ENCODE data around the gene CELA2B. TPM values are rescaled to one million over a fixed set of nuclear protein-coding genes. Genes with fewer than 3 reads are reported as not detected.

Gene CELA2B
- polyA plus RNA-seq, 2 donors, result not detected

DNA sequence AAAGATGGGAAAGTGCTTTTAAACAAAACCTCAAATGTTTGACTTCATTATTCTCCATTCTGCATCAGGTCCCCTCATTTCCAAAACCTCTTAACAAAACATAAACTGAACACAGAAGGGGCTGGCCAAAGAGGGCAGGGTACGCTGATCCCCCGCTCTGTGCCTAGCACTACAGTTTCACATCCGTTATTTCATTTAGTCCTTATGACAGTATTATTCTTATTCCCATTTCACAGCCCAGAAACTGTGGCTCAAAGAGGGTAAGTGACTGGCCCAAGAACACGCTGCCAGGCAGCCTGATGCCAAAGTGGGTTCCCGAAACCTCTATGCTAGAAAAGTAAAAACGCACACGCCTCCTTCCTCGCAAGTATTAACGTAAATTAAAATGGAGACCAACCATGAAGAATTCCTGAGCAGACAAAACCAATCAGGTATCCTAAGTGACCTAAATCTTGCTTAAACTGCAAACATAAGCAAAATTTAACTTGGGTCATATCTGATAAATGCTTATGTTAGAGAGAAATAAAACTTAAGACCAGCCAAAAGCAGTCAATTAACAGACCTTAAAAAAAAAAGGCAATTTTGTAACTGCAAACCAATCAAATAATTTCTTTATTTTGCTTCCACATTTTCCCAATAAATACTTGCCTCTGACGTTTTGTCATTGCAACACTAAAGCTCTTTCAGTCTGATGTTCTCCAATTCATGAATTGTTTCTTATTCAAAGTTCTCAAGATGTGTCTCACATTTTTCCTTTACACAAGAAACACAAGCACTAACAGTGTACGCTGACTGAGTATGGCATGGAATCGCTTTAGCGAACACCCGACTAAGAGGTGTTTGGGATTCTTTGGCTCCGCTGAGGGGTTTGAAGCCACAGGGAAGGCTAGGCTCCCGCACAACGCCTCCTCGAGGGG lies 47.5 kb downstream of the CELA2B start:
- H3K27ac ChIP-seq (ENCODE audit: low read depth in 2 of 2, low read length in 1 of 2), result peak overlapping the region; percentile 86 to 93

DNA sequence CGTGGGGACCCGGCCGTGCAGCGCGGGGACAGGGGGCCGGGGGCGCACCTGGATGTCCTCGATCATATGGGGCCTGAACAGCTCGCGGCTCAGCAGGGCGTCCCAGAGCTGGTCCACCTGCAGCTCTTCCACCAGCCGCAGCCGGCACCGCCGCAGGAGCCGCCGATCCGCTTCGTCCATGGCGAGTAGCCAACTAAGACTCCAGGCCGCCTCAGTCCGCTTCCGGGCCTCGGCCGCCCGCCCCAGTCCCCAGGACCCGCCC lies 48.0 kb downstream of the CELA2B start, which contains the start of gene CASP9:
Gene CASP9, minus strand, starts transcription at position 195 of the 262 bp plus-strand sequence. Its CDS starts 15 bp downstream, at position 180.
- Histone ChIP-seq H3K4me1 (ENCODE audit: control insufficient read depth in 2 of 2, insufficient read depth in 2 of 2, low read length in 1 of 2) (no peaks in the 10 kb centered on the region), H3K9me3 (ENCODE audit: control insufficient read depth in 2 of 2, insufficient read depth in 1 of 2, low read depth in 1 of 2, low read length in 1 of 2) (no peaks in the 10 kb centered on the region), H3K27me3 (ENCODE audit: control insufficient read depth in 1 of 2, insufficient read depth in 2 of 2, low read length in 2 of 2) (no peaks in the 10 kb centered on the region), H3K27ac (ENCODE audit: low read depth in 2 of 2, low read length in 1 of 2) (peak within 1 kb of the TSS; percentile 93 to 99), H3K4me3 (ENCODE audit: low read depth in 1 of 2, low read length in 2 of 2) (peak within 1 kb of the TSS; percentile 52 to 72), H3K36me3 (ENCODE audit: control insufficient read depth in 2 of 2, insufficient read depth in 2 of 2, low read length in 1 of 2) (no peaks in the 10 kb centered on the region)
- WGBS, 2 donors, result 1% methylated on average over 19 to 27 of the region's 27 CpGs

More for the DNA sequence above, 47.5 kb downstream of the CELA2B start:
- 36 to 41% methylated on average over 18 of the region's 18 CpGs for WGBS, 2 donors
- Histone ChIP-seq H3K9me3 (ENCODE audit: control insufficient read depth in 2 of 2, insufficient read depth in 1 of 2, low read depth in 1 of 2, low read length in 1 of 2) (no peaks in the 10 kb centered on the region), H3K27me3 (ENCODE audit: control insufficient read depth in 1 of 2, insufficient read depth in 2 of 2, low read length in 2 of 2) (no peaks in the 10 kb centered on the region), H3K36me3 (ENCODE audit: control insufficient read depth in 2 of 2, insufficient read depth in 2 of 2, low read length in 1 of 2) (no peaks in the 10 kb centered on the region), H3K4me3 (ENCODE audit: low read depth in 1 of 2, low read length in 2 of 2) (peak overlapping the region; percentile 52 to 54), H3K4me1 (ENCODE audit: control insufficient read depth in 2 of 2, insufficient read depth in 2 of 2, low read length in 1 of 2) (no peaks in the 10 kb centered on the region)

DNA sequence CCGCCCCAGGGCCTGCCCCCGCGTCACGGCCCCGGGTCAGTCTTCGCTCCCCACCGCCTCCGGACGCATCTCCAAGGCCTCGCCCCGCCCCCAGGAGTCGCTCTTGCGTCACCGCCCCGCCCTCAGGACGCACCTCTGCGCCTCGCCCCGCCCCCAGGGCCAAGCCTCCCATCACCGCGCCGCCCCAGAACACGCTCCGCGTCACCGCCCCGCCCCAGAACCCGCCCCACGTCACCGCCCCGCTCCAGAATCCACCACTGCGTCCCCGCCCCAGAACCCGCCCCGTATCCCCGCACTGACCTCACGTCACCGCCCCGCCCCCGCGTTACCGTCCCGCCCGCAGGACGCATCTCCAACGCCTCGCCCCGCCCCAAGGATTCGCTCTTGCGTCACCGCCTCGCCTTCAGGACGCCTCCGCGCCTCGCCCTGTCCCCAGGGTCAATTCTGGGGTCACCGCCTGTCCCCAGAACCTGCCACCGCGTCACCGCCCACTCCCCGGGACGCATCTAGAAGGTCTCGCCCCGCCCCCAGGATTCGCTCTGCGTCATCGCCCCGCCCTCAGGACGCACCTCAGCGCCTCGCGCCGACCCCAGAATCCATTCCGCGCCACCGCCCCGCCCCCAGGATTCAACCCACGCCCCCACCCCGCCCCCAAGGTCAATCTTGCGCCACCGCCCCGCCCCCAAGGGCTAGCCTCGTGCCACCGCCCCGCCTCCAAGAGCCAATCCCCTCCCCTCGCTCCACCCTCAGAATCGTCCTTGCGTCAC lies 48.6 kb downstream of the CELA2B start:
- H3K36me3 ChIP-seq (ENCODE audit: control insufficient read depth in 2 of 2, insufficient read depth in 2 of 2, low read length in 1 of 2), result no peaks in the 10 kb centered on the region
- peak overlapping the region; percentile 93 to 99 for H3K27ac ChIP-seq (ENCODE audit: low read depth in 2 of 2, low read length in 1 of 2)
- peak overlapping the region; percentile 52 to 72 for H3K4me3 ChIP-seq (ENCODE audit: low read depth in 1 of 2, low read length in 2 of 2)
- H3K9me3 ChIP-seq (ENCODE audit: control insufficient read depth in 2 of 2, insufficient read depth in 1 of 2, low read depth in 1 of 2, low read length in 1 of 2), result no peaks in the 10 kb centered on the region
- no peaks in the 10 kb centered on the region for H3K4me1 ChIP-seq (ENCODE audit: control insufficient read depth in 2 of 2, insufficient read depth in 2 of 2, low read length in 1 of 2)
- no peaks in the 10 kb centered on the region for H3K27me3 ChIP-seq (ENCODE audit: control insufficient read depth in 1 of 2, insufficient read depth in 2 of 2, low read length in 2 of 2)
- 1 to 2% methylated on average over 58 to 87 of the region's 88 CpGs for WGBS, 2 donors

DNA sequence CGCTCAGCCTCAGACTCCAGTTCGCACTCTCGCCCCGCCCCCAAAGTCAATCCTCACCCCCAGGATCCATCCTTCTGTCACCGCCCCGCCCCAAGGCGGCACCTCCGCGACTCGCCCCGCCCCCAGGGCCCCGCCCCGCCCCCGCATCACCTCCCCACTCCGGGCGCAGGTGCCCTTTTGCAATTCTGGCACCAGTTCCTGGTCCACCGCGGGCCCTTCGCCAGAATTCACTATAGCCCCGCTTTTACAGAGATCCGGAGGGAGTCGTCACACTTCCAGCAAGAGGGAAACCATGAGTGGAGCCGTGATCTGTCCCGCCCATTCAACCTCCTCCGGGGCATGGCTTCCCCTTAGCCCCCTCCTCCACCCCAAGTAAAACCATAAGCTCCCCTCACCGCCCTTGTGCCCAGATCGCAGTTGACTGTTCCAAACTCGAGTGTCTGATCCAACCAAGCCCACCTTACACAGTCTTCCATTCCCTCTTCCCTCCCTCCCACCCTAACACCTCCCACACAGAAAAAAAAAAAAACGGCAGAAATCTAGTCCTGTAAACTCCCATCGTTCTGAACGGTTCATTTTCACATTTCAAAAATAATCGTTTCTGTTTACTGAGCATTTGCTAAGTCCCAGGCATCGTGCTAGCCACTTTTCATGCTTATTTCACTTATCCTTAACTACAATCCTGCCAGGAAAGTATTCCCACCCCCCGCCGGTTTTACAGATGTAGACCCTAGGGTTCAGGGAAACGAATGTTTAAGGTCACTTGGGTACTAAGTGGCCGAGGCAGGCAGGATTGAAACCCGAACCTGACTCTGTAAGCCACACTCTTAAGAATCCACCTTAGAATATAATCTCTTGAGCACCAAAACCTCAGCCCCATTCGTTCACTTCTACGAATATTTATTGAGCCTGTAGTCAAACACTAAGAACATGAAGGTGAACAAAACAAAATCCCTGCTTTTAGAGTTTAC lies 49.4 kb downstream of the CELA2B start:
- H3K27me3 ChIP-seq (ENCODE audit: control insufficient read depth in 1 of 2, insufficient read depth in 2 of 2, low read length in 2 of 2), result no peaks in the 10 kb centered on the region
- no peaks in the 10 kb centered on the region for H3K9me3 ChIP-seq (ENCODE audit: control insufficient read depth in 2 of 2, insufficient read depth in 1 of 2, low read depth in 1 of 2, low read length in 1 of 2)
- H3K4me3 ChIP-seq (ENCODE audit: low read depth in 1 of 2, low read length in 2 of 2), result peak overlapping the region; percentile 40 to 46
- H3K27ac ChIP-seq (ENCODE audit: low read depth in 2 of 2, low read length in 1 of 2), result peak overlapping the region; percentile 93 to 99
- H3K36me3 ChIP-seq (ENCODE audit: control insufficient read depth in 2 of 2, insufficient read depth in 2 of 2, low read length in 1 of 2), result no peaks in the 10 kb centered on the region
- WGBS, 2 donors, result 2 to 5% methylated on average over 35 to 40 of the region's 40 CpGs
- H3K4me1 ChIP-seq (ENCODE audit: control insufficient read depth in 2 of 2, insufficient read depth in 2 of 2, low read length in 1 of 2), result no peaks in the 10 kb centered on the region

DNA sequence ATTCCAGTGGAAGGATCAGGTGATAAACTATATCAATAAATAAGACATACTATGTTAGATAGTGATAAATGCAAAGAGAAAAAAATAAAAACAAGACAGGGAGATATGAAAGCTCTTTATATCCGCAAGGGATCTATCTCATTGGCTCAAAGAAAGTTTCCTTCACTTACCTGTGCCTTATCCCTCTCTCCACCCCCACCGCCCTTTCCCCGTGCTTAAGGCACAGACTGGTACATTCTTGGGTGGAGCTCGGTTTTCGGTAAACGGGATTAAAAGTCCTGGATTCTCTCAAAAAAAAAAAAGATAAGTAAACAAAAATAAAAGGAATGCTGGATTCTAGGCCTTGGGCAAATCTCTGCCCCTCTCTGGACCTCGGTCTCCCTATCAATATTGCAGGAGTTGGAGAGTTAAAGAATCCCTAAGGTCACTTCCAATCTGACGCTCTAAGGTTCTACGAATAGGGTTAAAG lies 50.2 kb downstream of the CELA2B start:
- Histone ChIP-seq H3K9me3 (ENCODE audit: control insufficient read depth in 2 of 2, insufficient read depth in 1 of 2, low read depth in 1 of 2, low read length in 1 of 2) (no peaks in the 10 kb centered on the region), H3K36me3 (ENCODE audit: control insufficient read depth in 2 of 2, insufficient read depth in 2 of 2, low read length in 1 of 2) (no peaks in the 10 kb centered on the region), H3K4me3 (ENCODE audit: low read depth in 1 of 2, low read length in 2 of 2) (peak overlapping the region in 1 of 2 donors; percentile 83), H3K27me3 (ENCODE audit: control insufficient read depth in 1 of 2, insufficient read depth in 2 of 2, low read length in 2 of 2) (no peaks in the 10 kb centered on the region), H3K27ac (ENCODE audit: low read depth in 2 of 2, low read length in 1 of 2) (peak overlapping the region; percentile 93 to 97), H3K4me1 (ENCODE audit: control insufficient read depth in 2 of 2, insufficient read depth in 2 of 2, low read length in 1 of 2) (no peaks in the 10 kb centered on the region)
- WGBS, 2 donors, result 10 to 12% methylated on average over 9 of the region's 9 CpGs

DNA sequence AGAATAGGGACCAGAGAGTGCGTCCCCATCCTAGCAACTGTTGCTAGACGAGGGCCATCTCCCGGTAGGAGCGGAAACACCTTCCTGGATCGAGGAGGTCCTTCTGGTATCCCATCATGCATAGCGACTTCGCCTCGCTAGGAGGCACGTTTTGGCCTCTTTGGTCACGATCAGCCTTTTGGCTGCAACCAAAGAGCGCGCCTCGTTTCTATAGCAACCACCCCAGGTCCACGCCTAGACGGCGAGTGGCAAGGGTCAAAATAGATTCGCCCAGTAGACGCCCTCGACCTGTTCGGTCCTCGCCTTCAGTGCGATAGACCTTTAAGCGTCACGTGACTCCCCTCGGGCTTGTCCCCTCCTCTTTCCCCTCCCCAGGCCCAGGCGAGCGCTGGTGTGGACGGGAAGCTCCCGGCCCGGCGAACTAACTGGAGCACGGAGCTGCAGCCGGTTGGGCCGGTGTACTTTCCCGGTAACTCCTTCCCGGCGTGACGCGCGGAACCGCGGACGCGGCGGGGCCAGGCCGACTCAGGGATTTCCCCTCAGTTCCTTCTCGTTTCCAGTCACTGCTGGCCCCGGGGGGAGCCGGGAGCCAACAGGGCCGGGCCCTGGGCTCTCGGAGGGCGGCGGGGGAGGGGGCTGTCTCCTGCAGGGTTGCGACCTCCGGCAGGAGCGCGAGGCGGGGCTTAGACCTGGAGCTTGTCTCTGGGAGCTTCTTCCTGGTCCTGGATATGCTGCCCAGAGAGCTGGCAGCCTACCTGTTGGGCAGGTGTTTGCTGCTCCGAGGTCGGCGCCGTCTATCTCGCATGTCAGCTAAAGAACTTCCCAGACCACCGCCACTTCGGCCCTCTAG lies 50.8 kb downstream of the CELA2B start, which contains the start of gene DNAJC16:
Gene DNAJC16, plus strand, starts transcription at position 359 of the 850 bp plus-strand sequence. CDS start 2,258 bp downstream, outside the sequence.
- Histone ChIP-seq H3K4me3 (ENCODE audit: low read depth in 1 of 2, low read length in 2 of 2) (peak within 1 kb of the TSS; percentile 64 to 83), H3K27me3 (ENCODE audit: control insufficient read depth in 1 of 2, insufficient read depth in 2 of 2, low read length in 2 of 2) (no peaks in the 10 kb centered on the region)
- WGBS, 2 donors, result 1% methylated on average over 65 of the region's 65 CpGs

DNA sequence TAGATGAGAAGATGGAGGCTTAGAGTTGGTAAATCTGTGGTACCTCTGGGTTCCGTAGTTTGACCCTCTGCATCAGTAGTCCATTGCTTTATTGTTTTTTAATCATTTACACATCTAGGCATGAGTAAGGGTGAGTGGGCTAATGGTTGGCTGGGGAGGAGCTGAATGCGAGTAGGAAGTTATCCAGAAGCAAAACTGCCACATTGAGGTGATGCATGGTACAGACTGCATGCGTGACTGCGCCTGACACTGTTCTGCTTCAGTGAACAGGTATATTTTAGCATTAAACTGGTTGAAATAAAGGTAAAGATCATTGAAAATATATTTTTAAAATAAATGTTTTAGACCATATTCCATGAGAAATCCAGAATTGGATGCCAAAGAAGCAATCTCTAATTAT lies 55.1 kb downstream of the CELA2B start:
- Histone ChIP-seq H3K27me3 (ENCODE audit: control insufficient read depth in 1 of 2, insufficient read depth in 2 of 2, low read length in 2 of 2) (no peaks in the 10 kb centered on the region), H3K4me1 (ENCODE audit: control insufficient read depth in 2 of 2, insufficient read depth in 2 of 2, low read length in 1 of 2) (no peaks in the 10 kb centered on the region), H3K27ac (ENCODE audit: low read depth in 2 of 2, low read length in 1 of 2) (no peak overlapping the region), H3K4me3 (ENCODE audit: low read depth in 1 of 2, low read length in 2 of 2) (no peak overlapping the region), H3K9me3 (ENCODE audit: control insufficient read depth in 2 of 2, insufficient read depth in 1 of 2, low read depth in 1 of 2, low read length in 1 of 2) (no peaks in the 10 kb centered on the region), H3K36me3 (ENCODE audit: control insufficient read depth in 2 of 2, insufficient read depth in 2 of 2, low read length in 1 of 2) (no peaks in the 10 kb centered on the region)
- 96% methylated on average over 4 of the region's 4 CpGs for WGBS, 2 donors

More for the DNA sequence above, 50.8 kb downstream of the CELA2B start, which contains the start of gene DNAJC16:
- Histone ChIP-seq H3K9me3 (ENCODE audit: control insufficient read depth in 2 of 2, insufficient read depth in 1 of 2, low read depth in 1 of 2, low read length in 1 of 2) (no peaks in the 10 kb centered on the region), H3K36me3 (ENCODE audit: control insufficient read depth in 2 of 2, insufficient read depth in 2 of 2, low read length in 1 of 2) (no peaks in the 10 kb centered on the region), H3K4me1 (ENCODE audit: control insufficient read depth in 2 of 2, insufficient read depth in 2 of 2, low read length in 1 of 2) (no peaks in the 10 kb centered on the region), H3K27ac (ENCODE audit: low read depth in 2 of 2, low read length in 1 of 2) (peak within 1 kb of the TSS; percentile 93 to 99)

DNA sequence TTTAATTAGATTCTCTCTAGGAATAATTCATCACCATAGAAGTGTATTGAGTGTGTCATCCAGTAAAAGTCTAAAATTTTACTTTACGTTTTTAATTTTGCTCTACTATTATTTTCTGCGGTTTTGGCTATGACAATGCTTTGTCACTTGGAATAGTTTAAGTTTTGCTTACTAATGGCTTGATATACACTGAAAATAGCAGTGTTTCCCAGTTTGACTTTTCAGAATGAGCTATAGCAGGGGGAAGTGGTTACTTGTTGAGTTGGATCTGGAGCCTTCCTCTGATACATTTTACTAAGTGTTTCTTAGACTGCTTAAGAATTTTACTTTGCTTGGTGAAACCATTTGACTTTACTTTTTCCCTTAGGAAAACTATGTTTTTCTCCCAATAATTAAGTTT lies 55.8 kb downstream of the CELA2B start:
- Histone ChIP-seq H3K27me3 (ENCODE audit: control insufficient read depth in 1 of 2, insufficient read depth in 2 of 2, low read length in 2 of 2) (no peaks in the 10 kb centered on the region), H3K4me1 (ENCODE audit: control insufficient read depth in 2 of 2, insufficient read depth in 2 of 2, low read length in 1 of 2) (no peaks in the 10 kb centered on the region), H3K4me3 (ENCODE audit: low read depth in 1 of 2, low read length in 2 of 2) (no peak overlapping the region), H3K36me3 (ENCODE audit: control insufficient read depth in 2 of 2, insufficient read depth in 2 of 2, low read length in 1 of 2) (no peaks in the 10 kb centered on the region), H3K9me3 (ENCODE audit: control insufficient read depth in 2 of 2, insufficient read depth in 1 of 2, low read depth in 1 of 2, low read length in 1 of 2) (no peaks in the 10 kb centered on the region), H3K27ac (ENCODE audit: low read depth in 2 of 2, low read length in 1 of 2) (no peak overlapping the region)
- 78 to 80% methylated on average over 2 of the region's 2 CpGs for WGBS, 2 donors

Measured in esophagus (tissue), 2 donors.